ENCODE measurements around the gene FSTL5.
"Not testable (repeated sequence)": the region's sequence is repeated elsewhere in the genome, so short reads cannot be mapped to it uniquely, and the experiment has no call there.

FSTL5 gene

DNA sequence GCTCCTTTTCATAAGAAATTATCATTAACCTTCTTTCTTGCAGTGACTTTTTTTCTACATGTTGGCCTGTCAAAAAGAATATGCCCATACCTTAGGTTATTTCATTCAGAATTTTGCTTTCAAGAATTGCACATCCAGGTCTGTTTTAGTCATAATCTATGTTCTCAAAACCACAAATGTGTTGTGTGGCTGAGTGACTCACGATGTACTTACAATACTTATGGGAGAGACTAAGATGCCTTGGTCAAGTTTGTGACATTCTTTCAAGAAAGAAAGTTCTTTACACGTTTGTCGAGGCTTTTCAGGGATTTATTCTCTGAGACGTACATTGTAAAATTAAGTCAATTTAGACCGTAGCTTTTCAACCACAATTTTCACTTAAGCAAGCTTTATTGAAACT lies 396.7 kb downstream of the FSTL5 start:
- Histone ChIP-seq H3K27me3 (ENCODE audit: control insufficient read depth, insufficient read depth, low read length) (peaks cover 9% of the 10 kb centered on the region), H3K9me3 (replicated peaks; ENCODE audit: low read length) (no peaks in the 10 kb centered on the region), H3K4me1 (ENCODE audit: control insufficient read depth, insufficient read depth, low read length) (peaks cover 22% of the 10 kb centered on the region), H3K4me3 (ENCODE audit: low read length) (no peak overlapping the region), H3K36me3 (ENCODE audit: insufficient read depth, low read length) (no peaks in the 10 kb centered on the region), H3K9ac (ENCODE audit: low read depth, low read length) (no peak overlapping the region), H3K4me2 (ENCODE audit: low read length) (peak overlapping the region; percentile 40)

DNA sequence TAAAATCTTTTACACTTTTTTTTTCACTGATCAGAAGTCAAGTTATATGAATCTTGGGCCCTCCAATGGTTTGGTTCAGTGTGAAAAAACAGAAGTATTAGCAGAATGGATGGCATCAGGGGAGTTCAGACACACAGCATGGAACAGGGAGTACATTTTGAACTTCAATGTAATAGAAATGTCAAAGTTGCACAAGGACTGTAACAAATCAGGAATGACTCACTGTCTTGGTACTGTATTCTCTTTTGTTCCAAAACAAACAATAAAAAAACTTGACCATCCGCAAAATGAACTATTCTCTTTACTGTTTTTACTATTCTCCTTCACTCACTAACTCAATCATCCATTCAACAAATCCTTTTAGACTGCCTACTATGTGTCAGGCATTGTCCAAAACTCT lies 401.0 kb downstream of the FSTL5 start:
- H3K9ac ChIP-seq (ENCODE audit: low read depth, low read length) = no peak overlapping the region
- H3K4me1 ChIP-seq (ENCODE audit: control insufficient read depth, insufficient read depth, low read length) = peaks cover 21% of the 10 kb centered on the region
- no peak overlapping the region for H3K4me2 ChIP-seq (ENCODE audit: low read length)
- H3K4me3 ChIP-seq (ENCODE audit: low read length) = no peak overlapping the region
- no peaks in the 10 kb centered on the region for H3K9me3 ChIP-seq (replicated peaks; ENCODE audit: low read length)
- no peaks in the 10 kb centered on the region for H3K27me3 ChIP-seq (ENCODE audit: control insufficient read depth, insufficient read depth, low read length)
- no peaks in the 10 kb centered on the region for H3K36me3 ChIP-seq (ENCODE audit: insufficient read depth, low read length)

DNA sequence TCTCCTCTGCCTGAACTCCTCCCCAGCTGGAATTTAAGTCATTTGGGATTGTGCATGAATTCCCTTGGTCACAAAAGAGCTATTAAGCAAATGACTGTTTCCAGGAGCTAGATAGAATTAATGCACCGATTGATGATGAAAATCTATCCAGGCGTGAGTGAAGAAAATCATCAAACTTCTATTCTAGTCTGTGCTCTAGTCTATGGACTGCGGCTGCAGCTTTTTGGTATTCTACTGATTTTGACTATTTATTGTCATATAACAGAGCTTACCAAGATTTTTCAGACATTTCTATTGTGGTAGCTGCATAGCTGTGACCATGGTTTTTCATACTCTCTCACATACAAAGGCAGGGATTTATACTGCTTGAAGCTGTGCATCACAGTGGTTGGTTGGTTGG lies 403.8 kb downstream of the FSTL5 start:
- Histone ChIP-seq H3K27me3 (ENCODE audit: control insufficient read depth, insufficient read depth, low read length) (no peaks in the 10 kb centered on the region), H3K4me3 (ENCODE audit: low read length) (no peak overlapping the region), H3K4me2 (ENCODE audit: low read length) (no peak overlapping the region), H3K9ac (ENCODE audit: low read depth, low read length) (no peak overlapping the region), H3K36me3 (ENCODE audit: insufficient read depth, low read length) (no peaks in the 10 kb centered on the region), H3K4me1 (ENCODE audit: control insufficient read depth, insufficient read depth, low read length) (peaks cover 9% of the 10 kb centered on the region), H3K9me3 (replicated peaks; ENCODE audit: low read length) (no peaks in the 10 kb centered on the region)

DNA sequence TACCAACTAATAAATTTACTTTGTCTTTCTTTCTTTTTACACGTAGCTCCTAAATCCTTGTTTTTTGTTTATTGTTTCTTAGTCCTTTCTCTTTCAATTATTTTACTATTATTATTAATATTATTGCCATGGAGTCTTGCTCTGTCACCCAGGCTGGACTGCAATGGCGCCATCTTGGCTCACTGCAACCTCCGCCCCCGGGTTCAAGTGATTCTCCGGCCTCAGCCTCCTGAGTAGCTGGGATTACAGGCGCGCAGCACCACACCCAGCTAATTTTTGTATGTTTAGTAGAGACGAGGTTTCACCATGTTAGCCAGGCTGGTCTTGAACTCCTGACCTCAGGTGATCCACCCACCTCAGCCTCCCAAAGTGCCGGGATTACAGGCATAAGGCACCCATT lies 405.4 kb downstream of the FSTL5 start:
- not testable (repeated sequence) for H3K4me1 ChIP-seq (ENCODE audit: control insufficient read depth, insufficient read depth, low read length); H3K4me3 ChIP-seq (ENCODE audit: low read length); H3K36me3 ChIP-seq (ENCODE audit: insufficient read depth, low read length); H3K9me3 ChIP-seq (replicated peaks; ENCODE audit: low read length); H3K9ac ChIP-seq (ENCODE audit: low read depth, low read length); H3K4me2 ChIP-seq (ENCODE audit: low read length); H3K27me3 ChIP-seq (ENCODE audit: control insufficient read depth, insufficient read depth, low read length)

- Histone ChIP-seq H3K9me3 (replicated peaks; ENCODE audit: low read length) (no peaks in the 10 kb centered on the region), H3K9ac (ENCODE audit: low read depth, low read length) (no peak overlapping the region), H3K4me1 (ENCODE audit: control insufficient read depth, insufficient read depth, low read length) (no peaks in the 10 kb centered on the region), H3K36me3 (ENCODE audit: insufficient read depth, low read length) (no peaks in the 10 kb centered on the region), H3K27me3 (ENCODE audit: control insufficient read depth, insufficient read depth, low read length) (no peaks in the 10 kb centered on the region), H3K4me2 (ENCODE audit: low read length) (no peak overlapping the region), H3K4me3 (ENCODE audit: low read length) (no peak overlapping the region)
These were observed 434.9 kb downstream of the FSTL5 start for GRCh38 chr4:161728929-161729328.

DNA sequence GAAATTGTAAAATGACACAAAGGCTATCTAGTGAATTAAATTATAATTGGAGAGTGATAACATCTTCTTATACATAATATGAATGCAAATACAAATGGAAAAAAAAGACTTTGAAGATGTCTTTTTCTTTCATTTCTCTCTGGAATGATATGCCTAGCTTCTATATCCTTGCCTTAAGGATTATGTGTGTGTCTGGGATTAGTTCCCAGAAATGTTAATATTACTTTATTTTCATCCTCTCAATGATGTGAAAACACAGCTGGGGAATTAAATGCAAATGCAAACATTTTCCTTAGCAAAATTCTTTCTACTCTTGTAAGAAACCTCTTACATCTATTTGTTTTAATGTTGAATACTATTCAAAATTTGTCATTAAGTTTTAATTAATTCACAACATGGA lies 441.9 kb downstream of the FSTL5 start:
- Histone ChIP-seq H3K9me3 (replicated peaks; ENCODE audit: low read length) (no peaks in the 10 kb centered on the region), H3K36me3 (ENCODE audit: insufficient read depth, low read length) (no peaks in the 10 kb centered on the region), H3K4me3 (ENCODE audit: low read length) (no peak overlapping the region), H3K27me3 (ENCODE audit: control insufficient read depth, insufficient read depth, low read length) (no peaks in the 10 kb centered on the region), H3K9ac (ENCODE audit: low read depth, low read length) (no peak overlapping the region), H3K4me2 (ENCODE audit: low read length) (no peak overlapping the region), H3K4me1 (ENCODE audit: control insufficient read depth, insufficient read depth, low read length) (peaks cover 5% of the 10 kb centered on the region)

- no peak overlapping the region for H3K9ac ChIP-seq (ENCODE audit: low read depth, low read length)
- no peak overlapping the region for H3K4me2 ChIP-seq (ENCODE audit: low read length)
- no peaks in the 10 kb centered on the region for H3K36me3 ChIP-seq (ENCODE audit: insufficient read depth, low read length)
- peaks cover 24% of the 10 kb centered on the region for H3K4me1 ChIP-seq (ENCODE audit: control insufficient read depth, insufficient read depth, low read length)
- no peaks in the 10 kb centered on the region for H3K27me3 ChIP-seq (ENCODE audit: control insufficient read depth, insufficient read depth, low read length)
- H3K9me3 ChIP-seq (replicated peaks; ENCODE audit: low read length) = no peaks in the 10 kb centered on the region
- H3K4me3 ChIP-seq (ENCODE audit: low read length) = no peak overlapping the region
These were observed 446.7 kb downstream of the FSTL5 start for GRCh38 chr4:161717084-161717483.

DNA sequence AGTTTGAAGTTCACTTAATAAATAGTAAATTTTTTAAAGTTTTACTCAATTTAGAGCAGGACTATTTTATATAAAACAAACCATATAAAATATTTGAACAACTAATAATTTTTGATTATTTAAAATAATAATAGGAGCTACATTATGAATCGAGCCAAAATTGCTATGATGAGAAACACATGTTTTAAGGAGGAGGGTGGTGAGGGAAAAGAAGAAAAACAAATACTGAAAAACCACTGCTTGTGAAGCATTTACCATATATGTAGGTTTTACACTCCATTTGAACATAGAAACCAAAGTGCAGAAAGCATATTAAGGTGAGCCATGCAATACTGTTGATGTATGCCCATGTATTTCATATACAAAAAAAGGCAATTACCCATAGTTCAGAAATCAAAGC lies 448.9 kb downstream of the FSTL5 start:
- Histone ChIP-seq H3K36me3 (ENCODE audit: insufficient read depth, low read length) (no peaks in the 10 kb centered on the region), H3K9me3 (replicated peaks; ENCODE audit: low read length) (no peaks in the 10 kb centered on the region), H3K4me3 (ENCODE audit: low read length) (no peak overlapping the region), H3K27me3 (ENCODE audit: control insufficient read depth, insufficient read depth, low read length) (no peaks in the 10 kb centered on the region), H3K4me1 (ENCODE audit: control insufficient read depth, insufficient read depth, low read length) (peaks cover 24% of the 10 kb centered on the region), H3K9ac (ENCODE audit: low read depth, low read length) (peak overlapping the region; percentile 68), H3K4me2 (ENCODE audit: low read length) (peak overlapping the region; percentile 73)

DNA sequence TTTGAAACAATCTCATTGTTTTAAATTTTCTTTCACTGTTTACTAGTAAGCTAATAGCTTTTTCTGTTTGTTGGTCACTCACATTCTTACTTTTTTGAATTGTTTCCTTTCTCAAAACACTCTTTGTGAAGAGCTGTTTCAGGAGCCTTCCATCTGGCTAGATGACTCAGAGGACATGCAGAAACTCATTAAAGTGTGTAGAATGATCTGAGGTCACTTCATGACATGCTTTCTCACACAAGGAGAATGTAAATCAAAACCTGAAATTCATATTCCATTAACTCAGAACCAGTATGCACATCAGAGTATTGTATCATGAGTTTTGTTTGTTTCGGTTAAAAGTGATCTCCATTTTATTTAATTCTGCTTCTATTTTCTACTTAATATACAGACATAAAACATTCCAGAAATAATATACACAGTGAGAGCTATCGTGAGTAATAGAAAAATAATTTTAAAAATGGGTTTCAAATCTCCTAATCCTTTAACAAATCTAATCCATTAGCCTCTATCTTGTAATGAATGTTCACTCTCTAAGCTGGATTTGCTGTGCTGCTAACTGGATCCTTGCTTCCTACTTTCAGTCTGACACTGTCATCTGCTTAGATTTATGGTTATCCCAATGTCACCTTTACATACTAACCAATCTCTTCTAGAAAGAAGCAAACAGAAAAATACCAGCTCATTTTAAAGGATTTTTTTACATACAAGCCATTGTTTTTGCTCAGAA lies 449.6 kb downstream of the FSTL5 start:
- Histone ChIP-seq H3K27me3 (ENCODE audit: control insufficient read depth, insufficient read depth, low read length) (no peaks in the 10 kb centered on the region), H3K4me2 (ENCODE audit: low read length) (peak overlapping the region; percentile 73), H3K9me3 (replicated peaks; ENCODE audit: low read length) (no peaks in the 10 kb centered on the region), H3K36me3 (ENCODE audit: insufficient read depth, low read length) (no peaks in the 10 kb centered on the region), H3K9ac (ENCODE audit: low read depth, low read length) (peak overlapping the region; percentile 68), H3K4me3 (ENCODE audit: low read length) (peak overlapping the region; percentile 43), H3K4me1 (ENCODE audit: control insufficient read depth, insufficient read depth, low read length) (peaks cover 24% of the 10 kb centered on the region)

GRCh38 chr4:161704653-161705052 lies 459.1 kb downstream of the FSTL5 start:
- H3K27me3 ChIP-seq (ENCODE audit: control insufficient read depth, insufficient read depth, low read length) = no peaks in the 10 kb centered on the region
- no peaks in the 10 kb centered on the region for H3K36me3 ChIP-seq (ENCODE audit: insufficient read depth, low read length)
- H3K4me3 ChIP-seq (ENCODE audit: low read length) = no peak overlapping the region
- H3K4me1 ChIP-seq (ENCODE audit: control insufficient read depth, insufficient read depth, low read length) = no peaks in the 10 kb centered on the region
- H3K9me3 ChIP-seq (replicated peaks; ENCODE audit: low read length) = no peaks in the 10 kb centered on the region
- H3K9ac ChIP-seq (ENCODE audit: low read depth, low read length) = no peak overlapping the region
- H3K4me2 ChIP-seq (ENCODE audit: low read length) = no peak overlapping the region

GRCh38 chr4:161704040-161704439 lies 459.8 kb downstream of the FSTL5 start:
- H3K27me3 ChIP-seq (ENCODE audit: control insufficient read depth, insufficient read depth, low read length) = no peaks in the 10 kb centered on the region
- no peaks in the 10 kb centered on the region for H3K36me3 ChIP-seq (ENCODE audit: insufficient read depth, low read length)
- H3K4me3 ChIP-seq (ENCODE audit: low read length) = no peak overlapping the region
- H3K4me1 ChIP-seq (ENCODE audit: control insufficient read depth, insufficient read depth, low read length) = no peaks in the 10 kb centered on the region
- H3K9me3 ChIP-seq (replicated peaks; ENCODE audit: low read length) = no peaks in the 10 kb centered on the region
- H3K4me2 ChIP-seq (ENCODE audit: low read length) = no peak overlapping the region
- no peak overlapping the region for H3K9ac ChIP-seq (ENCODE audit: low read depth, low read length)

DNA sequence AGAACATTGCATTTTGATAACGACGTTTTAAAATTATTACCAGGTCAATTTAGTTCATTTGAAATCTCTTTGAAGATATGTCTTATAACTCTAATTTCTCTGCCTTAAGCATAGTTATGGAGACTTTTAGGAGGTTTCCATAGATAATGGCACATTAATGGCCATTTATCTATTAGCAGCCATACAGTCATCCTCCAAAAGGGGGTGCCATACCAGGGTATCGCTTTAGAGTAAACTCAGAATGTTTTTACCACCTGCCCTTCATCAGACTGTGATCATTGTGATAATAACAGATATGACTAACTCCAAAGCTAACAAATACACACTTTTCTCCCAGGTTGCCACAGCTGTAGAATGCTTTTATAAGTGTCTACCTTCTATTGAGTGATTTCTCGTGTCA lies 461.5 kb downstream of the FSTL5 start:
- H3K4me3 ChIP-seq (ENCODE audit: low read length) = no peak overlapping the region
- H3K9me3 ChIP-seq (replicated peaks; ENCODE audit: low read length) = no peaks in the 10 kb centered on the region
- H3K4me1 ChIP-seq (ENCODE audit: control insufficient read depth, insufficient read depth, low read length) = no peaks in the 10 kb centered on the region
- H3K9ac ChIP-seq (ENCODE audit: low read depth, low read length) = no peak overlapping the region
- H3K27me3 ChIP-seq (ENCODE audit: control insufficient read depth, insufficient read depth, low read length) = no peaks in the 10 kb centered on the region
- H3K36me3 ChIP-seq (ENCODE audit: insufficient read depth, low read length) = no peaks in the 10 kb centered on the region
- H3K4me2 ChIP-seq (ENCODE audit: low read length) = no peak overlapping the region
